Right lobe of liver (tissue), 6 donors: ENCODE measurements around the gene PPARA. TPM values are rescaled to one million over a fixed set of nuclear protein-coding genes. Genes with fewer than 3 reads are reported as not detected.

Experiments used
- ATAC-seq, 4 donors: fragments of 200-7000 bp; cut with Tn5 transposase; one replicate each; pipeline ENCODE4 v1.9.1; 2020; ENCODE audit warnings: mild to moderate bottlenecking in 4 of 4, moderate library complexity in 4 of 4
- DNase-seq, 3 donors: peaks; one replicate each; pipeline ENCODE4 v3.0.0-alpha.2; 2020
- H3K27ac ChIP-seq, 3 donors: fragments of 200-600 bp; one replicate each; pipeline ENCODE4 v1.8.0; 2022
- H3K27me3 ChIP-seq, 2 donors: fragments of 200-600 bp; one replicate each; pipeline ENCODE4 v1.8.0; 2022
- H3K36me3 ChIP-seq, 4 donors: fragments of 200-600 bp; sonication (generic) in 1 of 4; one replicate each; pipeline versions ENCODE4 v1.5.1 to v1.8.0; 2017 to 2022; ENCODE audit warnings: control low read depth in 1 of 4
- H3K4me1 ChIP-seq, 4 donors: fragments of 200-600 bp; sonication (generic) in 1 of 4; one replicate each; pipeline versions ENCODE4 v1.5.1 to v1.8.0; 2017 to 2022; ENCODE audit warnings: control low read depth in 1 of 4
- H3K4me3 ChIP-seq, 3 donors: fragments of 200-600 bp; one replicate each; pipeline ENCODE4 v1.8.0; 2022
- H3K9me3 ChIP-seq, 4 donors: fragments of 200-600 bp; sonication (generic) in 1 of 4; one replicate each; pipeline versions ENCODE4 v1.5.1 to v1.8.0; 2017 to 2022; ENCODE audit warnings: control low read depth in 1 of 4
- CTCF ChIP-seq, 4 donors: fragments of 200-600 bp in 3 of 4; fragments of 450-650 bp in 1 of 4; IDR thresholded peaks; one replicate each; pipeline versions ENCODE4 v1.5.1 to v1.8.0; 2016 to 2022; ENCODE audit warnings: antibody characterized with exemption in 4 of 4, mild to moderate bottlenecking in 2 of 4
- POLR2A ChIP-seq: fragments of 450-650 bp; IDR thresholded peaks from one replicate; pipeline ENCODE4 v1.6.1; 2017; ENCODE audit warnings: antibody characterized with exemption, mild to moderate bottlenecking
- WGBS: methylation state at CpG from one replicate; pipeline ENCODE4 v1.1.6; 2018; ENCODE audit warnings: low coverage, low lambda C conversion rate; ENCODE audit not compliant: insufficient coverage; ENCODE audit errors: missing lambda C conversion rate; 5-methylcytosine and 5-hydroxymethylcytosine counted together
- intact Hi-C, 2 donors: fragments of 100-400 bp; cut with DNase I; formaldehyde crosslinking; loops; one replicate each; pipeline versions ENCODE4 v1.11.2 to v1.14.1; 2022
- total RNA-seq, 6 experiments: library from RNA; depleted of rRNA in 2 of 6; stranded (reverse); fragments of >200 nt in 2 of 6; fragmentation: NEBNext Ultra II Directional in 3 of 6; extraction: Animal tissue kit (Norgen Biotek cat#: 25700) in 3 of 6; gene quantifications; one replicate each; pipeline versions ENCODE4 v1.1.0 to v1.2.4, GENCODE V29; 2016 to 2023
- donor health status: DM: no; HTN: yes; CAD: no.
- donor health status: DM: no; HTN: no; CAD: no.
- donor health status: DM: no; HTN: no; CAD: no.
- donor health status: DM: no; HTN: yes; CAD: no.
- donor health status: DM: no; HTN: yes; CAD: no.

The PPARA gene
- total RNA-seq, 6 experiments from 2014 or later: 64.4 to 152 (median 95.1) TPM

GRCh38 chr22:46139895-46140350 is 10.4 kb upstream of the PPARA start:
- no peaks in the 10 kb centered on the region for H3K27me3 ChIP-seq
- H3K9me3 ChIP-seq: no peaks in the 10 kb centered on the region
- WGBS: no CpG with 5 or more reads among the region's 17 CpGs
- peak in 3 of 4 donors; percentile 2 to 7 (median 3) for ATAC-seq
- H3K27ac ChIP-seq: peak overlapping the region in 1 of 3 donors; percentile 40
- TF ChIP-seq POLR2A: no peak
- TF ChIP-seq CTCF (IDR thresholded peaks at IDR 0.05): no peak
- peaks cover 0 to 47% (median 18%) of the 10 kb centered on the region in 4 donors for H3K4me1 ChIP-seq
- H3K36me3 ChIP-seq: peaks cover 0 to 7% (median 0%) of the 10 kb centered on the region in 4 donors
- peak in 1 of 3 donors; percentile 64 for DNase-seq
- intact Hi-C loops: no loop called here
- H3K4me3 ChIP-seq: no peak overlapping the region

- peak in 1 of 3 donors; percentile 39 for DNase-seq
- ATAC-seq: no peak
- no peak for TF ChIP-seq POLR2A
- TF ChIP-seq CTCF (IDR thresholded peaks at IDR 0.05): no peak
- intact Hi-C loops: no loop called here
- H3K4me3 ChIP-seq: no peak overlapping the region
- peaks cover 0 to 7% (median 0%) of the 10 kb centered on the region in 4 donors for H3K36me3 ChIP-seq
- H3K27ac ChIP-seq: no peak overlapping the region
- 71% methylated on average over 12 of the region's 16 CpGs for WGBS
- H3K27me3 ChIP-seq: no peaks in the 10 kb centered on the region
- peaks cover 0 to 47% (median 12%) of the 10 kb centered on the region in 4 donors for H3K4me1 ChIP-seq
- no peaks in the 10 kb centered on the region for H3K9me3 ChIP-seq
Observed at GRCh38 chr22:46140989-46141928, 9.1 kb upstream of the PPARA start.

- H3K9me3 ChIP-seq: no peaks in the 10 kb centered on the region
- intact Hi-C loops: no loop called here
- 77% methylated on average over 5 of the region's 14 CpGs for whole genome bisulfite sequencing
- H3K27me3 ChIP-seq: no peaks in the 10 kb centered on the region
- peak overlapping the region in 1 of 3 donors; percentile 62 for H3K27ac ChIP-seq
- peaks cover 0 to 59% (median 18%) of the 10 kb centered on the region in 4 donors for H3K4me1 ChIP-seq
- DNase-seq (peak in 2 of 3 donors; percentile 72 to 80), ATAC-seq (peak; percentile 10 to 40 (median 34))
- H3K36me3 ChIP-seq: no peaks in the 10 kb centered on the region
- no peak overlapping the region for H3K4me3 ChIP-seq
- TF ChIP-seq CTCF (IDR thresholded peaks at IDR 0.05) (no peak), POLR2A (no peak)
Observed at GRCh38 chr22:46142548-46143490, 7.5 kb upstream of the PPARA start.

GRCh38 chr22:46143491-46144147 is 6.7 kb upstream of the PPARA start:
- Histone ChIP-seq H3K9me3 (no peaks in the 10 kb centered on the region), H3K4me1 (peaks cover 0 to 62% (median 22%) of the 10 kb centered on the region in 4 donors), H3K27me3 (no peaks in the 10 kb centered on the region), H3K4me3 (no peak overlapping the region), H3K27ac (peak overlapping the region in 1 of 3 donors; percentile 62), H3K36me3 (no peaks in the 10 kb centered on the region)
- intact Hi-C loops: no loop called here
- peak in 2 of 3 donors; percentile 52 to 54 for DNase-seq
- TF ChIP-seq CTCF (IDR thresholded peaks at IDR 0.05): no peak
- TF ChIP-seq POLR2A: no peak
- 63% methylated on average over 7 of the region's 8 CpGs for WGBS
- ATAC-seq: no peak
